Mesodermal cell (in vitro differentiated cells): ENCODE results near the gene TMED4.
"Not testable (repeated sequence)": the region's sequence is repeated elsewhere in the genome, so short reads cannot be mapped to it uniquely, and the experiment has no call there.

ENCODE experiments used
- H3K27ac ChIP-seq: 2 replicates; pipeline ENCODE4 v1.7.0; 2013; ENCODE audit warnings: mild to moderate bottlenecking, low read depth, low read length, moderate library complexity; ENCODE audit not compliant: severe bottlenecking
- H3K36me3 ChIP-seq: 2 replicates; pipeline ENCODE4 v1.7.1; 2013; ENCODE audit warnings: mild to moderate bottlenecking, low read length, moderate library complexity; ENCODE audit not compliant: control insufficient read depth, insufficient read depth
- H3K4me1 ChIP-seq: one replicate; pipeline ENCODE4 v1.7.1; 2013; ENCODE audit warnings: mild to moderate bottlenecking, low read length; ENCODE audit not compliant: insufficient read depth, control insufficient read depth, poor library complexity, severe bottlenecking
- H3K4me3 ChIP-seq: 2 replicates; pipeline ENCODE4 v1.7.0; 2013; ENCODE audit warnings: low read length, control low read depth, mild to moderate bottlenecking; ENCODE audit not compliant: insufficient read depth, poor library complexity, severe bottlenecking; ENCODE audit errors: extremely low read depth
- H3K9me3 ChIP-seq: 2 replicates; pipeline ENCODE4 v1.7.1; 2013; ENCODE audit warnings: mild to moderate bottlenecking, low read length, moderate library complexity; ENCODE audit not compliant: control insufficient read depth
- WGBS, 2 experiments: methylation state at CpG; one replicate each; pipeline ENCODE4 v1.1.5; 2013; ENCODE audit warnings: missing lambda C conversion rate in 2 of 2; ENCODE audit not compliant: insufficient coverage in 2 of 2; 5-methylcytosine and 5-hydroxymethylcytosine counted together

The TMED4 gene

DNA sequence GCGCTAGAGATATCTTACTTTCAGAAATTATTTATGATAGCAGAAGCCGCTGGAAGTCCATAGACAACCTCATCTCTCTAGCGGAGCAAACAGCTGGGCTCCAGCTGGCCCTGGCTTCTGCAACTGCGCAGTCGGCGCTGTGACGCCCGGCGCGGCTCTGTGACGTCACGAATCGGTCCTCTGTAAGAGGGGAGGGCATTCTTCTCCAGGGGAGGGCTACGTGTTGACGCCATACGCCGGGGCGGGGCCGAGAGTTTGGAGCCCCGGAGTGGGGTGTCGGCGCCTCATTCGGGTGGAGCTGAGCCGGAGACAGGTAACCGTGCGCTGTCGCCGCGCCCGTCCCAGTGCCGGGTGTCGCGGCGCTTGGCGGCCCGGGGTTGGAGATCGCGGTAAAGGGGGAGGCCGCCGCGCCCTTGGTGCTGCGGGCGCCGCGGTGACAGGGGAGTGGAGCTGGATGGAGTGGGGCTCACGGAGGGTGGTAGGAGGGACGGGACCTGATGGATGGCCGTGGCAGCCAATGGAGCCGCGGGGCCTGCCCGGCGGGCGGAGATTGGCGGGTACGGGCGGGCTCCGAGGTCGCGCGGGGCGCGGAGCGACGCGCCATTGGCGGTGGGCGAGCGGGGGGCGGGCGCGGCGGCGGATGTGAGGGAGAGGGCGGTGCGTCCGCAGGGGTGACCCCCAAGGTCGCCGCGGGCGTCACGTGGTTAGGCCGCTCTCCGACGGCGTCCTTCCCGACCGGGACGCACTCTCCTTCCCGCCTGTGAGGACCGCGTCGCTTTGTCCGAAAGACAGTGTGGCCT, 24.5 kb upstream of the TMED4 start, which contains the start of gene OGDH:
Gene OGDH (plus strand): TSS at position 287 of the 800 bp plus-strand sequence. CDS start 17,717 bp downstream, outside the sequence.
- 0 to 1% methylated on average over 47 to 56 of the region's 93 CpGs for WGBS, 2 experiments
- peak within 1 kb of the TSS; percentile 95 for H3K27ac ChIP-seq
- H3K36me3 ChIP-seq, result no peaks in the 10 kb centered on the region
- no peaks in the 10 kb centered on the region for H3K9me3 ChIP-seq
- peak within 1 kb of the TSS; percentile 77 for H3K4me3 ChIP-seq
- H3K4me1 ChIP-seq, result peaks cover 7% of the 10 kb centered on the region

- 78 to 81% methylated on average over 1 to 2 of the region's 2 CpGs for WGBS, 2 experiments
These were observed 22.9 kb upstream of the TMED4 start for GRCh38 chr7:44604941-44605340.

DNA sequence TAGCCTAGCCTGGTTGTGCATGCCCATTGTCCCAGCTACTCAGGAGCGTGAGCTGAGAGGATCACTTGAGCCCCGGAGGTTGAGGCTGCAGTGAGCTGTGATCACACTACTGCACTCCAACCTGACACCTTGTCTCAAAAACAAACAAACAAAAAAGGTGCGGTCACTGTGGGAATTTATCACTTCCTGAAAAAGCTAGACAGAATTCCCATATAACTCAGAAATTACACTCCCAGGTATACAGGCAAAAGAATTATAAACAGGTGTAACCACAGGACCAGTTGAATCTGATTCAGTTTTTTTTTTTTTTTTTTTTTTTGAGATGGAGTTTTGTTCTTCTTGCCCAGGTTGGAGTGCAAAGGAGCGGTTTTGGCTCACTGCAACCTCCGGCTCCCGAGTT, 21.2 kb upstream of the TMED4 start:
- Histone ChIP-seq H3K9me3 (no peaks in the 10 kb centered on the region), H3K36me3 (no peaks in the 10 kb centered on the region), H3K4me1 (no peaks in the 10 kb centered on the region), H3K27ac (no peak overlapping the region), H3K4me3 (no peak overlapping the region)
- WGBS, 2 experiments, result 76 to 82% methylated on average over 2 to 3 of the region's 6 CpGs

More at GRCh38 chr7:44604941-44605340, 22.9 kb upstream of the TMED4 start:
- H3K9me3 ChIP-seq, result no peaks in the 10 kb centered on the region
- H3K4me1 ChIP-seq, result peaks cover 7% of the 10 kb centered on the region
- H3K4me3 ChIP-seq, result no peak overlapping the region
- no peak overlapping the region for H3K27ac ChIP-seq
- no peaks in the 10 kb centered on the region for H3K36me3 ChIP-seq

DNA sequence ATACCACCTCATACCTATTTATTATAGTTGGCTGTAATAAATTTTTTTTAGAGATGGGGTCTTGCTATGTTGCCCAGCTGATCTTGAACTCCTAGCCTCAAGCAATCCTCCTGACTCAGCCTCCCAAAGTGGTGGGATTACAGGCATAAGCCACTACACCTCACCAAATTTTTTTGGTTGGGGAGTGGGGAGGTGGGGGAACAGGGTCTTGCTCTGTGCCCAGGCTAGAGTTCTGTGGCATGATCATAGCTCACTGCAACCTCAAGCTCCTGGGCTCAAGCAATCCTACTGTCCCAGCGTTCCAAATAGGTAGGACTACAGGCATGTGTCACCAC, 20.5 kb upstream of the TMED4 start:
- 40 to 73% methylated on average over 1 of the region's 1 CpG for WGBS, 2 experiments
- no peak overlapping the region for H3K27ac ChIP-seq
- H3K4me1 ChIP-seq, result no peaks in the 10 kb centered on the region
- H3K36me3 ChIP-seq, result no peaks in the 10 kb centered on the region
- H3K4me3 ChIP-seq, result no peak overlapping the region
- H3K9me3 ChIP-seq, result no peaks in the 10 kb centered on the region

DNA sequence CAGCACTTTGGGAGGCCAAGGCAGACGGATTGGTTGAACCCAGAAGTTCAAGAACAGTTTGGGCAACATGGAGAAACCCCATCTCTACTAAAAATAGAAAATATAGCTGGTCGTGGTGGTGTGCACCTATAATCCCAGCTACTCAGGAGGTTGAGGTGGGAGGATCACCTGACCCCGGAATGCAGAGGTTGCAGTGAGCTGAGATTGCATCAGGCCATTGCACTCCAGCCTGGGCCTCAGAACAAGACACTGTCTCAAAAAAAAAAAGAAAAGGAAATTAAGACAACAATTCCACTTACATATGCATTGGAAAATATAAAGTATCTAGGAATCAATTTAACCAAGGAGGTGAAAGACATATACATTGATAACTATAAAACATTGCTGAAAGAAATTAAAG, 17.2 kb upstream of the TMED4 start:
- H3K9me3 ChIP-seq, result no peaks in the 10 kb centered on the region
- 62 to 81% methylated on average over 2 of the region's 3 CpGs for WGBS, 2 experiments
- no peak overlapping the region for H3K27ac ChIP-seq
- H3K4me3 ChIP-seq, result no peak overlapping the region
- no peaks in the 10 kb centered on the region for H3K4me1 ChIP-seq
- no peaks in the 10 kb centered on the region for H3K36me3 ChIP-seq

DNA sequence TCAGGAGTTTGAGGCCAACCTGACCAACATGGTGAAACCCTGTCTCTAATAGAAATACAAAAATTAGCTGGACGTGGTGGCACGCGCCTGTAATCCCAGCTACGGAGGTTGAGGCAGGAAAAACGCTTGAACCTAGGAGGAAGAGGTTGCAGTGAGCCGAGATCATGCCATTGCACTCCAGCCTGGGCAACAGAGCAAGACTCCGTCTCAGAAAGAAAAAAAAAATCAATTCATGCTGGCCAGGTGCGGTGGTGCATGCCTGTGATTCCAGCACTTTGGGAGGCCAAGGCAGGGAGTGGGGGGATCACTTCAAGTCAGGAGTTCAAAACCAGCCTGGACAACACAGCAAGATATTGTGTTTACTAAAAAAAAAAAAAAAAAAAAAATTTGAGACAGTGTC, 15.2 kb upstream of the TMED4 start:
- H3K36me3 ChIP-seq, H3K4me3 ChIP-seq, H3K9me3 ChIP-seq, H3K27ac ChIP-seq, H3K4me1 ChIP-seq: not testable (repeated sequence)
- 94 to 95% methylated on average over 7 to 8 of the region's 8 CpGs for WGBS, 2 experiments

DNA sequence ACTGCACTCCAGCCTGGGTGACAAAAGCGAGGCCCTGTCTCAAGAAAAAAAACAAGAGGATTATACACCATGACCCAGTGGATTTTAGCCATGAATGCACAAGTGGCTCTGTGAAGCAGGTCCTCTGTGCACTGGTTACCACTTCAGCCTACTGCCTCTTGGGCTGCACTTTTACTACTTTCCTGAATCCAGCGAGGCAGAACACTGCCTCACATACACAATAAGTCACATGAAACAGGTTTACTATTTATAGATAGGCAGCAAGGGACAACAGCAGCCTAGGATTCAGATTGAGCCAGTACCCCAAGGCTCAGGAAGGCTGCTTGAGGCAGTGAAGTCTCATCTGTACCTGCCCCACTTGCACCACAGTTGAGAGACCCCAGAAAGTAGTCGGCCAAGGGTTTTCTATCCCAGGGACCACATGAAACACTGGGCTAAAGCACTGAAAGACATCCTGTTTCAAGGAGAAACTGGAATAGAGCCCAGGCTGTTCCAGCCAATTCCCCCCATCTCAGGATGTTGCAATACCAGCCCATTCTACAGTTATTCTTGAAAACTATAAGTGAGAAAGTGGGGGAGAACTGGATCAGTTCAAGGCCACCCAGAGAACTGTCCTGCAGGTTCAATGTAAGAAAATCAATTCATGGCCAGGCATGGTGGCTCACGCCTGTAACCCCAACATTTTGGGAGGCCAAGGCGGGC, 14.1 kb upstream of the TMED4 start:
- no peaks in the 10 kb centered on the region for H3K4me1 ChIP-seq
- H3K4me3 ChIP-seq, result no peak overlapping the region
- 93 to 94% methylated on average over 4 of the region's 5 CpGs for WGBS, 2 experiments
- no peak overlapping the region for H3K27ac ChIP-seq
- H3K9me3 ChIP-seq, result no peaks in the 10 kb centered on the region
- no peaks in the 10 kb centered on the region for H3K36me3 ChIP-seq

DNA sequence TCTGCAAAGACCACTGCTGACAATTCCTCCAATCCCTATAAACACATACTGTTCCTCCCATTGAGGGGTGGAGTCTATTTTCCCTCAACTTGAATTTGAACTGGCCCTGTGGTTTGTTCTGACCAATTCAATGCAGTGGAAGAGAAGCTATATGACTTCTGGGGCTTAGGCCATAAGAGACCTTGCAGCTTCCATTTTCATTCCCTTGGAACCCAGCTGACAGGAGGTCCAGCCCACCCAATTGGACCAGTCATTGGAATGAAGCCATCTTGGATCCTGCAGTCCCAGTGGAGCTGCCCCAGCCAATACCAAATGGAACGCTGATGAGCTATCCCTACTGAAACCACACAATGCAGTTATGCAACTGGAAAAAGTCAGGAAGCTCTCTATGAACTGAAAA, 8.9 kb upstream of the TMED4 start:
- H3K36me3 ChIP-seq, result no peaks in the 10 kb centered on the region
- no peaks in the 10 kb centered on the region for H3K4me1 ChIP-seq
- WGBS, 2 experiments, result 86 to 100% methylated on average over 1 of the region's 1 CpG
- H3K27ac ChIP-seq, result no peak overlapping the region
- H3K9me3 ChIP-seq, result no peaks in the 10 kb centered on the region
- no peak overlapping the region for H3K4me3 ChIP-seq

DNA sequence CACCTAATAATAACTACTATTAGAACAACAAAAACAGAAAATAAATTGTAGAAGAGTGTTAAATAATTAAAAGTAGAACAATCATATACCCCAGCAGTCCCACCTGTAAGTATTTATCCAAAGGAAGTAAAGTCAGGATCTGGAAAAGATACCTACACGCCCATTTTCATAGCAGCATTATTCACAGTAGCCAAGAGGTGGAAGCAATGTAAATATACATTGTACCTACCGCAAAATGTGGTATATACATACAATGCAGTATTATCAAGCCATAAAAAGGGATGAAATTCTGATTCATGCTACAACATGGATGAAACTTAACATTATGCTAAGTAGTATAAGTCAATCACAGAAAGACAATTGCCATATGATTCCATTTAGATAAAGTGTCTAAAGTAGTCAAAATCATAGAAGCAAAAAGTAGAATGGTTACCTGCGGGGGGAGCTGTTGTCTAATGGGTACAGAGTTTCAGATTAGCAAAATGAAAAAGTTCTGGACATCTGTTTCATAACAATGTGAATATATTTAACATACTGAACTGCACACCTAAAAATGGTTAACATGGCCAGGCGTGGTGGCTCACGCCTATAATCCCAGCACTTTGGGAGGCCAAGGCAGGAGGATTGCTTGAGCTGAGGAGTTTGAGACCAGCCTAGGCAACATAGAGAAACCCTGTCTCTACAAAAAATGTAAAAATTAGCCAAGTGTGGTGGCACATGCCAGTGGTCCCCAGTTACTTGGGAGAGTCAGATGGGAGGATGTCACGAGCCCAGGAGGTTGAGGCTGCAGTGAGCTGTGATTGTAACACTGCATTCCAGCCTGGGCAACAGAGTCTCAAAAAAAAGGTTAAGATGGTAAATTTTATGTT, 6.0 kb upstream of the TMED4 start:
- Histone ChIP-seq H3K27ac (no peak overlapping the region), H3K9me3 (no peaks in the 10 kb centered on the region), H3K4me1 (no peaks in the 10 kb centered on the region), H3K36me3 (no peaks in the 10 kb centered on the region), H3K4me3 (no peak overlapping the region)
- 31 to 67% methylated on average over 3 of the region's 6 CpGs for WGBS, 2 experiments

DNA sequence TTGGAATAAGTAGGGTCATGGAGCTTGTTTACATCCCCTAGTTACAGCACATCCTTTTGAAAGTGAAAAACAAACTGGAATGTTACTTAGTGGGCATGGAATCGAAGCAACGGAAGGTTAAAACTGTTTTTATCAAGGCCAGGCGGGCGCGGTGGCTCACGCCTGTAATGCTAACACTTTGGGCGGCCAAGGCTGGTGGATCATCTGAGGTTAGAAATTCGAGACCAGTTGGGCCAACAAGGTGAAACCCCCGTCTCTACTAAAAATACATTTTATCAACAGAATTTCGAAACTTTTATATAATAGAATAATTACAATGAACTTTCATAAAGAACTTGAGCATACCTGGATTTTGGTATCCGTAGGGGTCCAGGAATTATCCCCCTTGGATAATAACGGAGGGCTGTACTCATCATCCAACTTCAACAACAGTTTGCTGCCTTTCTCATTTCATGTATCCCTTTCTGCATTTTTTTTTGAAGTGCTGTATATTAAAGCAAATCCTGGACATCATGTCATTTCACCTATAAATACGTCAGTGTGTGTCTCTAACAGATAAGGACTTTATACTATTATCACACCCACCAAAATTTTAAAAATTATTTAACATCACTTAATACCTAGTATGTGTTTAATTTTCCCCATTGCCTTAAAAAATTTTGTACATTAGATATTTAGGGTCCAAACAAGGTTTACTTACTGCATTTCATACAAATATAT, 1.3 kb upstream of the TMED4 start:
- Histone ChIP-seq H3K4me3 (peak overlapping the region; percentile 83), H3K9me3 (no peaks in the 10 kb centered on the region), H3K4me1 (no peaks in the 10 kb centered on the region), H3K27ac (no peak overlapping the region), H3K36me3 (peaks cover 29% of the 10 kb centered on the region)
- WGBS, 2 experiments, result 93 to 94% methylated on average over 8 to 9 of the region's 13 CpGs
